SH-SY5Y (cell line): ENCODE data around the gene MOSMO.

Experiments used
- GATA2 ChIP-seq: IDR thresholded peaks from 2 replicates; pipeline ENCODE4 v1.6.1; 2011; ENCODE audit warnings: mild to moderate bottlenecking, low read depth, low read length
- GATA3 ChIP-seq: IDR thresholded peaks from 2 replicates; pipeline ENCODE4 v1.6.1; 2011; ENCODE audit warnings: low read depth, mild to moderate bottlenecking, low read length, moderate library complexity

DNA sequence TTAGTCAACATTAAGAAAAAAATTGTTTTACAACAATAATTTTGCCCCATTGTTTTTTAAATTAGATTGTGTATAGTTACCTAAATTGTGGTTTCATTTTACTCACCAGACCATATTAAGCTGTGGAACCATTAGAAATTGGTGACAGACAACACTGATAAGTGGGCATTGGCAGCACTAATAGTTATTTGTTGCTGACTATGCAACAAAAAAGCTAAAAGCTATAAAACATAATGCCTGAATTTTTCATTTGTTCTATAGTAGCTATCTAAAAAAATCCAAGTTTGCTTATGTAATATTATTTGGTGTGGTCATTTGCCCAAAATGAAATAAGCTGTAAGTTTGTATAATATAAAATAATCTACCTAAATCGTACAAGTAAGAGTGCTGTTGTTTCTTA lies 70.7 kb downstream of the MOSMO start:
- TF ChIP-seq GATA3: no peak
- no peak for TF ChIP-seq GATA2
